IMR-90 (cell line): ENCODE measurements around the gene LRCOL1.

Experiments used
- CTCF ChIP-seq: conservative IDR thresholded peaks from 2 replicates; pipeline ENCODE4 v1.5.1; 2012; ENCODE audit warnings: mild to moderate bottlenecking, low read depth, low read length, improper control_type of control experiment
- POLR2A ChIP-seq: IDR thresholded peaks from 2 replicates; pipeline ENCODE4 v1.6.1; 2012; ENCODE audit warnings: mild to moderate bottlenecking, low read depth, low read length
- RAD21 ChIP-seq: IDR thresholded peaks from 2 replicates; pipeline ENCODE4 v1.6.1; 2012; ENCODE audit warnings: low read length, improper control_type of control experiment

- TF ChIP-seq CTCF = no peak
- no peak for TF ChIP-seq POLR2A
- no peak for TF ChIP-seq RAD21
Measured at GRCh38 chr12:132658149-132658894, 47.9 kb upstream of the LRCOL1 start.
